Activated CD8-positive, alpha-beta memory T cell treated with anti-CD3 and anti-CD28 coated beads for 48 hours (primary cell): ENCODE data around the gene TMEM240.
"Not testable (repeated sequence)": the region's sequence is repeated elsewhere in the genome, so short reads cannot be mapped to it uniquely, and the experiment has no call there.

Experiments
- DNase-seq, 3 experiments: peaks; one replicate each; pipeline ENCODE4 v3.0.0-alpha.2; 2020; ENCODE audit warnings: low read depth in 2 of 3, low spot score in 2 of 3

The TMEM240 gene

GRCh38 chr1:1558591-1558990, 18.2 kb upstream of the TMEM240 start:
- DNase-seq = no peak

GRCh38 chr1:1557688-1558087, 17.3 kb upstream of the TMEM240 start:
- DNase-seq = not testable (repeated sequence)

- DNase-seq = not testable (repeated sequence)
Observed at GRCh38 chr1:1556961-1557360, 16.5 kb upstream of the TMEM240 start.

- DNase-seq = no peak
Observed at GRCh38 chr1:1556505-1556904, 16.1 kb upstream of the TMEM240 start.

GRCh38 chr1:1554926-1555915, 14.8 kb upstream of the TMEM240 start:
- DNase-seq = no peak

- DNase-seq = no peak
Observed at GRCh38 chr1:1554550-1554925, 14.1 kb upstream of the TMEM240 start.

- no peak for DNase-seq
Observed at GRCh38 chr1:1553821-1554494, 13.5 kb upstream of the TMEM240 start.

- DNase-seq = no peak
Observed at GRCh38 chr1:1552263-1552639, 11.8 kb upstream of the TMEM240 start.

- no peak for DNase-seq
Observed at GRCh38 chr1:1551524-1552262, 11.3 kb upstream of the TMEM240 start.

GRCh38 chr1:1550591-1551432, 10.4 kb upstream of the TMEM240 start:
- no peak for DNase-seq

- no peak for DNase-seq
Observed at GRCh38 chr1:1550087-1550486, 9.7 kb upstream of the TMEM240 start.

GRCh38 chr1:1548591-1548990, 8.2 kb upstream of the TMEM240 start:
- DNase-seq = no peak

- DNase-seq = no peak
Observed at GRCh38 chr1:1547476-1547875, 7.1 kb upstream of the TMEM240 start.

- DNase-seq = no peak
Observed at GRCh38 chr1:1547011-1547410, 6.6 kb upstream of the TMEM240 start.

GRCh38 chr1:1545946-1546737, 5.7 kb upstream of the TMEM240 start:
- no peak for DNase-seq

GRCh38 chr1:1544544-1544943, 4.1 kb upstream of the TMEM240 start:
- no peak for DNase-seq

- DNase-seq = no peak
Observed at GRCh38 chr1:1543706-1544099, 3.3 kb upstream of the TMEM240 start.

GRCh38 chr1:1542766-1543705, 2.6 kb upstream of the TMEM240 start:
- no peak for DNase-seq
